ENCODE measurements around the gene TMEM120B.

Gene TMEM120B

GRCh38 chr12:121817648-121818043 lies 105.1 kb downstream of the TMEM120B start:
- no peak for DNase-seq (ENCODE audit: low read depth, low spot score)

GRCh38 chr12:121819212-121819949 lies 106.8 kb downstream of the TMEM120B start:
- no peak for DNase-seq (ENCODE audit: low read depth, low spot score)

DNA sequence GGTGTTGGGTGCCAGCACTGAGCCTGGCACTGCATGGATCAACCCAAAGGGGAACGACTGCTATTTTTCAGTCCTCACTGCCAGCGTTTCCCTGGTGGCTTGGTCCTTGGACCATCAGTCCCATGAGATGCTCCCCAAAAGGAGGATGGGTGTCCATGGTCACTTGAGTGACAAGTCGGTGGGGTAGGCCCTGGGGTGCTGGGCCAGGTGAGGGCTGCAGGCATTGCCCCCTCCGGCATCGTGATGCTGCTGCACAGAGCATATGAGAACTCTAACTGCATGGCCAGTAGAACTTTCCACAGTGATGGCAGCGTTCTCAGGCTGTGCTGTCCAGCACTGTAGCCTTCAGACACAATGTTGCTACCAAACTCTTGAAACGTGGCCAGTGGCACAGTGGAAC lies 107.5 kb downstream of the TMEM120B start:
- no peak for DNase-seq (ENCODE audit: low read depth, low spot score)

- no peak for DNase-seq (ENCODE audit: low read depth, low spot score)
Measured at GRCh38 chr12:121822393-121823100, 110.0 kb downstream of the TMEM120B start.

DNA sequence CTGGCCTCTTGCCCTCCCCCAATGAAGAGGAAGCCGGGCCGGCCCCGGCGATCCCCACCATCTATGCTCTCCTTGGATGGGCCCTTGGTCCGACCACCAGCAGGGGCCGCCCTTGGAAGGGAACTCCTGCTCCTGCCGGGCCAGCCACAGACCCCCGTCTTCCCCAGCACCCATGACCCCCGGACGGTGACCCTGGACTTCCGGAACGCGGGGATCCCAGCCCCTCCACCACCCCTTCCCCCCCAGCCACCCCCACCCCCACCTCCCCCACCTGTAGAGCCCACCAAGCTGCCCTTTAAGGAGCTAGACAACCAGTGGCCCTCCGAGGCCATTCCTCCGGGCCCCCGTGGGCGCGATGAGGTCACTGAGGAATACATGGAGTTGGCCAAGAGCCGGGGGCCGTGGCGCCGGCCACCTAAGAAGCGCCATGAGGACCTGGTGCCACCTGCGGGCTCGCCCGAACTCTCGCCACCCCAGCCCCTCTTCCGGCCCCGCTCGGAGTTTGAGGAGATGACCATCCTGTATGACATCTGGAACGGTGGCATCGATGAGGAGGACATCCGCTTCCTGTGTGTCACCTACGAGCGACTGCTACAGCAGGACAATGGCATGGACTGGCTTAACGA lies 110.7 kb downstream of the TMEM120B start:
- DNase-seq (ENCODE audit: low read depth, low spot score), result no peak

DNA sequence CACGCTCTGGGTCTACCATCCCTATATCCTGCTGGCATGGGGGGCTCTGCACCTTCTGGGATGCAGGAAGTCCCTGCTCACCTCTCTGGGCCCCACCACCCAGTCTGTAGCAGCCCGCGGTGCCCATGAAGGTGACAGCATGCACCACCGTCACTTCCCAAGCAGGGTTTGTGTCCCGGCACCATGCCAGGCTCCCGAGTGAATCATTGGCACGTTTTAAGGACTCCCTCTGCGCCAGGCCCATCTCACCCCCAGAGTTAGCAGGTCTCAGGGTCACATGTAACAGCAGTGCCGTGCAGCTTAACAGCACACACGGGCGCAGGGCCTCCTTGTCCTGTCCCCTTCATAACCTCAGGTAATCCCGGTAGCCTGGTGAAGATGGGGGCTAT lies 111.2 kb downstream of the TMEM120B start:
- DNase-seq (ENCODE audit: low read depth, low spot score), result no peak

GRCh38 chr12:121825041-121825523 lies 112.5 kb downstream of the TMEM120B start:
- DNase-seq (ENCODE audit: low read depth, low spot score), result no peak

GRCh38 chr12:121826318-121827150 lies 114.0 kb downstream of the TMEM120B start:
- no peak for DNase-seq (ENCODE audit: low read depth, low spot score)

- no peak for DNase-seq (ENCODE audit: low read depth, low spot score)
Measured at GRCh38 chr12:121827351-121828099, 115.0 kb downstream of the TMEM120B start.

DNA sequence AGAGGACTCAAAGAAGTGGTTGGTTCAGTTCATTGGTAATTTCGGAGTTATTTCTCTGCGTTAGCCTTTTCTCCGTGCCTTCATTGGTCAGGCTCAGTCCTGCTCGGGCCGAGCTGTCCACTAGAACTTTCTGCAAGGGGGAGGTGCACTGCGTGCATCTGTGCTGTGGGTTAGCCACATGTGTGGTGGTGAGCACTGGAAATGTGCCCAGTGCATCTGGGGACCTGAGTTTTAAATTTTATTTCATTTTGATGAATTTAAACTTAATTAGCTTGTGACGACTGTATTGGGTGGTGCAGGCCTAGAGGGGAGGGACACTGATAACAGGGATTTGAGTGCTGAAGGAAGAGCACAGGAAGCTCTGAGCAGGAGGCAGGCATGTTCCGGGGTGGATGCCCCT lies 115.8 kb downstream of the TMEM120B start:
- no peak for DNase-seq (ENCODE audit: low read depth, low spot score)

DNA sequence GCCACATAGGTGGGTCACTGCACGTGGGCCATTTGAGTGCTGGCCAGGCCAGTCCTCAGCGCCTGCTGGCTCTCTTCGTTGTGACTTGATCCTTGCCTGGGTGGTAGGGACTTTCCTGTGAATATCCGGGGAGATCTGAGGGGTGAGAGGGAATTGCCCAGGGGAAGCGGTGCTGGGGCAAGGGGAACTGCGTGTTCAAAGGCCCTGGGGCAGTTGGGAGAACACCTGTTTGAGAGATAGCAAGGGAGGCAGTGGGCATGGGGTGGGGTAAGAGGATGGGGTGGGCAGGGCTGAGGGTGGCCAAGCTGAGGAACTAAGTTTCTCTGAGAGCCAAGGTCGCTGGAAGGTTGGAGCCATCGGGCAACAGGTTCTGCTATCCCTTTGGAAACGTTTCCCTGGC lies 116.3 kb downstream of the TMEM120B start:
- DNase-seq (ENCODE audit: low read depth, low spot score), result no peak

DNA sequence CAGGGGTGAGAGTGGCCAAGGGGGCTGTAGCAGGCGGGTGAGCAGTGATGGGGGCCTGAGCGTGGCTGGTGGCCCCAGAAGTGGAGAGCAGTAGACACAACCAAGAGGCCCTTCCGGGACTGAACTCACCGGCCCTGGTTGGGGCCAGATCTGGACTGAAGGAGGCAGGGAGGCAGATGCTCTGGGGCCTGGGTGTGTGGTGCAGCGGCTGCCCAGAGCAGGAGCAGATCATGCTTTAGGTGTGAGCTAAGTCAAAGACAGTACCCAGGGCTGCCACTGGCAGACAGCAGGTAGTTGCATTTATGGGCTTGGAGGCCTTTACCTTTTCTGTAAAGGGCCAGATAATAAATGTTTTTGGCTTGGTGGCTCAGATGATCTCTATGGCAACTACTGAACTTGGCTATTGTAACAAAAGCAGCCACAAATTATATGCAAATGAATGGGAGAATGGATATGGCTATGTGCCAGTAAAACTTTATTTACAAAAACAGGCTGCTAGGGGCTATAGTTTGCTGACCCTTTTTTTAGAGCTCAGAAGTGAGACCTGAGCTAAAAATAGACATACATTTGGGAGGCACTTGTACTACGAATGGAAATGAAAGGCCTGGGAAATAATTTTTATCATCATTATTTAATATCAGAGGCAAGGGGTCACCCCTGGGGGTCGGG lies 116.8 kb downstream of the TMEM120B start:
- DNase-seq (ENCODE audit: low read depth, low spot score), result no peak

DNA sequence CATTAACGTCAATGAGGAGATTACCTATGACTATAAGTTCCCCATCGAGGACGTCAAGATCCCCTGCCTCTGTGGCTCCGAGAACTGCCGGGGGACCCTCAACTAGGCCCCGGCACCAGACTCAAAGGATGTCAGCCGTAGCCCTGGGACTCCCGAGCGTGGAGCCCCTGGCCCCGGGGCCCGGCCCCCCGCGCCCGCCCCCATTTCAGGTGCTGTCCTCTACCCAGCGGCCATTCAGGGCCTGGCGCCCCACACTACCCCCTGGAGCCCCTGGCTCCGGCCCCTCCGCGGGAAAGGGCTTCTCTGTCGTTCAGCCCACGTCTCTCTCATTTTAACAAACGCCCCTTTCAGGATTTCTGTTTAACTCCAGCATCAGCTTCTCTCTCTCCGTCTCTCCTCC lies 117.6 kb downstream of the TMEM120B start:
- no peak for DNase-seq (ENCODE audit: low read depth, low spot score)

DNA sequence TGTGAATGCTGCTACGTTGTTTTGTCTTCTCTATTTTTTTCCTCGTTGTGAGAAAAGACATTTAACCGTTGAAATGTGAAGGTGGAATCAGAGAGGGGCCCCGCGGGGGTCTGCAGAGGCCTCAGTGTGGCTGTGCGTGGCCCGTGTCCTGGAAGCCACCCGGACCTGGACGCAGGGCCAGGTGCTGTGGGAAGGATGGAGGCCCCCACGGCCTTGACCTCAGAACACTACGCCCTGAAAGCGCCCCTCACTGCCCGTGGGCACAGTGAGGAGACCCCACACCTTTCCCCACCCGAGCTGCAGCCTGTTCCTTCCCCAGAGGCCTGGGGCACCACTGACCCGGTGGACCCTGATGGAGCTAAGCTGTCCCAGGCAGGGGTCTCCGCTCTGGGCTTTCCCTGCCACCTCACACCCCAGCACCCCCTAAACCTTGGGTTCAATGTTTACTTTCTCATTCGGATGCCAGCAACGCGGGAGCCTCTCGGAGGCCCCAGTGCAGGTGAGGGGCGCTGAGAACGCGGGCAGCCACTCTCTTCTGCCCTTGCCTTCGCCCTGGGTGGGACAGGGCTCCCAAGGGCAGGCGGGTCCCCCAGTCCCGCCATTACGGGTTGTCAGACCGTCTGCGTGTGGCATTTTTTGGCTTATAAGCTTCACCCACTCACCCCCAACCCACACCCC lies 118.2 kb downstream of the TMEM120B start:
- DNase-seq (ENCODE audit: low read depth, low spot score), result no peak

Data from brain pericyte (primary cell).